ENCODE measurements around the gene UBALD1. TPM values are rescaled to one million over a fixed set of nuclear protein-coding genes. Genes with fewer than 3 reads are reported as not detected.

The UBALD1 gene
- total RNA-seq, 1 donor from 2014 or later, result 33.6 TPM

GRCh38 chr16:4586291-4586690 is 28.4 kb downstream of the UBALD1 start:
- TF ChIP-seq CTCF (IDR thresholded peaks at IDR 0.05), result no peak
- Mint-ChIP-seq H3K9me3 (ENCODE audit: unreplicated experiment) (no peaks in the 10 kb centered on the region), H3K27ac (ENCODE audit: unreplicated experiment) (no peak overlapping the region), H3K4me1 (ENCODE audit: unreplicated experiment) (no peaks in the 10 kb centered on the region), H3K36me3 (ENCODE audit: unreplicated experiment) (no peaks in the 10 kb centered on the region), H3K27me3 (ENCODE audit: unreplicated experiment) (peaks cover 24% of the 10 kb centered on the region), H3K4me3 (ENCODE audit: unreplicated experiment) (no peak overlapping the region)
- DNase-seq (ENCODE audit: extremely low spot score, unreplicated experiment), result no peak

GRCh38 chr16:4583906-4584305 is 30.8 kb downstream of the UBALD1 start:
- no peak overlapping the region for H3K4me3 Mint-ChIP-seq (ENCODE audit: unreplicated experiment)
- peaks cover 24% of the 10 kb centered on the region for H3K27me3 Mint-ChIP-seq (ENCODE audit: unreplicated experiment)
- DNase-seq (ENCODE audit: extremely low spot score, unreplicated experiment), result no peak
- no peak overlapping the region for H3K27ac Mint-ChIP-seq (ENCODE audit: unreplicated experiment)
- no peaks in the 10 kb centered on the region for H3K4me1 Mint-ChIP-seq (ENCODE audit: unreplicated experiment)
- no peaks in the 10 kb centered on the region for H3K36me3 Mint-ChIP-seq (ENCODE audit: unreplicated experiment)
- no peaks in the 10 kb centered on the region for H3K9me3 Mint-ChIP-seq (ENCODE audit: unreplicated experiment)
- TF ChIP-seq CTCF (IDR thresholded peaks at IDR 0.05), result no peak

GRCh38 chr16:4580250-4580649 is 34.4 kb downstream of the UBALD1 start:
- Mint-ChIP-seq H3K9me3 (ENCODE audit: unreplicated experiment) (no peaks in the 10 kb centered on the region), H3K4me3 (ENCODE audit: unreplicated experiment) (no peak overlapping the region), H3K4me1 (ENCODE audit: unreplicated experiment) (no peaks in the 10 kb centered on the region), H3K27me3 (ENCODE audit: unreplicated experiment) (no peaks in the 10 kb centered on the region), H3K36me3 (ENCODE audit: unreplicated experiment) (no peaks in the 10 kb centered on the region), H3K27ac (ENCODE audit: unreplicated experiment) (no peak overlapping the region)
- no peak for TF ChIP-seq CTCF (IDR thresholded peaks at IDR 0.05)
- no peak for DNase-seq (ENCODE audit: extremely low spot score, unreplicated experiment)

GRCh38 chr16:4578961-4579530 is 35.6 kb downstream of the UBALD1 start:
- Mint-ChIP-seq H3K4me1 (ENCODE audit: unreplicated experiment) (no peaks in the 10 kb centered on the region), H3K9me3 (ENCODE audit: unreplicated experiment) (no peaks in the 10 kb centered on the region), H3K27me3 (ENCODE audit: unreplicated experiment) (no peaks in the 10 kb centered on the region), H3K36me3 (ENCODE audit: unreplicated experiment) (no peaks in the 10 kb centered on the region), H3K4me3 (ENCODE audit: unreplicated experiment) (no peak overlapping the region), H3K27ac (ENCODE audit: unreplicated experiment) (no peak overlapping the region)
- DNase-seq (ENCODE audit: extremely low spot score, unreplicated experiment), result no peak
- TF ChIP-seq CTCF (IDR thresholded peaks at IDR 0.05), result no peak

- Mint-ChIP-seq H3K4me1 (ENCODE audit: unreplicated experiment) (no peaks in the 10 kb centered on the region), H3K4me3 (ENCODE audit: unreplicated experiment) (no peak overlapping the region), H3K27me3 (ENCODE audit: unreplicated experiment) (no peaks in the 10 kb centered on the region), H3K27ac (ENCODE audit: unreplicated experiment) (no peak overlapping the region), H3K36me3 (ENCODE audit: unreplicated experiment) (no peaks in the 10 kb centered on the region), H3K9me3 (ENCODE audit: unreplicated experiment) (no peaks in the 10 kb centered on the region)
- no peak for DNase-seq (ENCODE audit: extremely low spot score, unreplicated experiment)
- TF ChIP-seq CTCF (IDR thresholded peaks at IDR 0.05), result no peak
Observed at GRCh38 chr16:4576008-4576407, 38.7 kb downstream of the UBALD1 start.
